Activated CD4-positive, alpha-beta memory T cell treated with anti-CD3 and anti-CD28 coated beads, Interleukin-2, amount 10 ng/mL, durations not matched to agents 7 days and 5 days (primary cell): ENCODE results near the gene DCD. TPM values are rescaled to one million over a fixed set of nuclear protein-coding genes. Genes with fewer than 3 reads are reported as not detected.
"Not testable (repeated sequence)": the region's sequence is repeated elsewhere in the genome, so short reads cannot be mapped to it uniquely, and the experiment has no call there.

ENCODE experiments used
- CTCF ChIA-PET: fragments of 350-600 bp; sonication (Branson Sonifier 250); formaldehyde crosslinking; loops from one replicate; lab custom pipeline; 2021; ENCODE audit warnings: antibody characterized with exemption, inconsistent platforms; lab: Charles Lee
- POLR2A ChIA-PET: fragments of 350-600 bp; sonication (Branson Sonifier 250); formaldehyde crosslinking; loops from one replicate; lab custom pipeline; 2021; ENCODE audit warnings: antibody characterized with exemption; lab: Charles Lee
- DNase-seq: peaks from one replicate; pipeline ENCODE4 v3.0.0-alpha.2; 2020
- H3K27ac Mint-ChIP-seq: one replicate; pipeline ENCODE4 v1.8.0; 2021; ENCODE audit warnings: mild to moderate bottlenecking, mixed read lengths
- H3K27me3 Mint-ChIP-seq: one replicate; pipeline ENCODE4 v1.8.0; 2021; ENCODE audit warnings: mixed read lengths
- H3K36me3 Mint-ChIP-seq: one replicate; pipeline ENCODE4 v1.8.0; 2021; ENCODE audit warnings: low read depth, mixed read lengths
- H3K4me1 Mint-ChIP-seq: one replicate; pipeline ENCODE4 v1.8.0; 2021; ENCODE audit warnings: mixed read lengths
- H3K4me3 Mint-ChIP-seq: one replicate; pipeline ENCODE4 v1.8.0; 2021; ENCODE audit warnings: mild to moderate bottlenecking, mixed read lengths
- H3K9me3 Mint-ChIP-seq: one replicate; pipeline ENCODE4 v1.8.0; 2021; ENCODE audit warnings: mixed read lengths
- total RNA-seq, 2 experiments: library from RNA; stranded (reverse); gene quantifications; one replicate each; pipeline ENCODE4 v1.2.3, GENCODE V29; 2021

The DCD gene
- total RNA-seq, 2 experiments from 2014 or later = not detected

GRCh38 chr12:54641089-54641488 is 7.1 kb downstream of the DCD start:
- Mint-ChIP-seq H3K4me3 (no peak overlapping the region), H3K27me3 (peaks cover 28% of the 10 kb centered on the region), H3K36me3 (no peaks in the 10 kb centered on the region), H3K9me3 (no peaks in the 10 kb centered on the region), H3K4me1 (no peaks in the 10 kb centered on the region), H3K27ac (no peak overlapping the region)
- ChIA-PET CTCF (no interaction called here), POLR2A (no interaction called here)
- no peak for DNase-seq

GRCh38 chr12:54639112-54639511 is 9.1 kb downstream of the DCD start:
- H3K4me1 Mint-ChIP-seq, CTCF ChIA-PET: not testable (repeated sequence)
- H3K27me3 Mint-ChIP-seq = peaks cover 18% of the 10 kb centered on the region

GRCh38 chr12:54634795-54635194 is 13.4 kb downstream of the DCD start, which contains the start of gene LACRT:
Gene LACRT (minus strand): TSS chr12:54634895. CDS start chr12:54634841, 54 bp downstream.
- H3K9me3 Mint-ChIP-seq = no peaks in the 10 kb centered on the region
- H3K4me1 Mint-ChIP-seq = no peaks in the 10 kb centered on the region
- no peak within 1 kb of the TSS for H3K4me3 Mint-ChIP-seq
- H3K36me3 Mint-ChIP-seq = no peaks in the 10 kb centered on the region
- peaks cover 11% of the 10 kb centered on the region for H3K27me3 Mint-ChIP-seq
- H3K27ac Mint-ChIP-seq = no peak within 1 kb of the TSS
- DNase-seq = no peak
- ChIA-PET POLR2A (no interaction called here), CTCF (interaction anchor here (1.0 kb wide), 1 partner anchor 24 kb away, joined by 3 read pairs; no protein-coding TSS in a partner anchor)

More at GRCh38 chr12:54639112-54639511, 9.1 kb downstream of the DCD start:
- H3K36me3 Mint-ChIP-seq, H3K27ac Mint-ChIP-seq, H3K9me3 Mint-ChIP-seq, DNase-seq, H3K4me3 Mint-ChIP-seq, POLR2A ChIA-PET: not testable (repeated sequence)

GRCh38 chr12:54631988-54632728 is 16.0 kb downstream of the DCD start:
- no peak for DNase-seq
- H3K27ac Mint-ChIP-seq = no peak overlapping the region
- H3K4me1 Mint-ChIP-seq = no peaks in the 10 kb centered on the region
- CTCF ChIA-PET = no interaction called here
- H3K9me3 Mint-ChIP-seq = peaks cover 7% of the 10 kb centered on the region
- peaks cover 11% of the 10 kb centered on the region for H3K27me3 Mint-ChIP-seq
- no peaks in the 10 kb centered on the region for H3K36me3 Mint-ChIP-seq
- no peak overlapping the region for H3K4me3 Mint-ChIP-seq
- POLR2A ChIA-PET = no interaction called here

- H3K36me3 Mint-ChIP-seq = peaks cover 3% of the 10 kb centered on the region
- CTCF ChIA-PET = no interaction called here
- POLR2A ChIA-PET = no interaction called here
- no peaks in the 10 kb centered on the region for H3K4me1 Mint-ChIP-seq
- no peak for DNase-seq
- peaks cover 13% of the 10 kb centered on the region for H3K27me3 Mint-ChIP-seq
- no peak overlapping the region for H3K4me3 Mint-ChIP-seq
- H3K27ac Mint-ChIP-seq = no peak overlapping the region
- peaks cover 13% of the 10 kb centered on the region for H3K9me3 Mint-ChIP-seq
These were observed 16.6 kb downstream of the DCD start for GRCh38 chr12:54631551-54631950.

GRCh38 chr12:54629925-54630324 is 18.2 kb downstream of the DCD start:
- H3K9me3 Mint-ChIP-seq = peaks cover 14% of the 10 kb centered on the region
- H3K4me3 Mint-ChIP-seq = no peak overlapping the region
- H3K27ac Mint-ChIP-seq = no peak overlapping the region
- ChIA-PET CTCF (interaction anchor here (0.6 kb wide), 1 partner anchor 10 kb away, joined by 3 read pairs; no protein-coding TSS in a partner anchor), POLR2A (no interaction called here)
- H3K4me1 Mint-ChIP-seq = no peaks in the 10 kb centered on the region
- peaks cover 24% of the 10 kb centered on the region for H3K27me3 Mint-ChIP-seq
- peaks cover 3% of the 10 kb centered on the region for H3K36me3 Mint-ChIP-seq
- no peak for DNase-seq

GRCh38 chr12:54628186-54628846 is 19.8 kb downstream of the DCD start:
- no peak for DNase-seq
- ChIA-PET POLR2A (no interaction called here), CTCF (no interaction called here)
- Mint-ChIP-seq H3K4me1 (no peaks in the 10 kb centered on the region), H3K27me3 (peaks cover 33% of the 10 kb centered on the region), H3K36me3 (peaks cover 3% of the 10 kb centered on the region), H3K4me3 (no peak overlapping the region), H3K27ac (no peak overlapping the region), H3K9me3 (peaks cover 14% of the 10 kb centered on the region)

- no peak overlapping the region for H3K4me3 Mint-ChIP-seq
- DNase-seq = no peak
- no peak overlapping the region for H3K27ac Mint-ChIP-seq
- CTCF ChIA-PET = no interaction called here
- peaks cover 3% of the 10 kb centered on the region for H3K36me3 Mint-ChIP-seq
- peaks cover 39% of the 10 kb centered on the region for H3K27me3 Mint-ChIP-seq
- peaks cover 14% of the 10 kb centered on the region for H3K9me3 Mint-ChIP-seq
- no peaks in the 10 kb centered on the region for H3K4me1 Mint-ChIP-seq
- POLR2A ChIA-PET = no interaction called here
These were observed 20.9 kb downstream of the DCD start for GRCh38 chr12:54627304-54627703.

- H3K9me3 Mint-ChIP-seq = peaks cover 14% of the 10 kb centered on the region
- no peaks in the 10 kb centered on the region for H3K4me1 Mint-ChIP-seq
- CTCF ChIA-PET = no interaction called here
- POLR2A ChIA-PET = no interaction called here
- DNase-seq = no peak
- peaks cover 3% of the 10 kb centered on the region for H3K36me3 Mint-ChIP-seq
- peaks cover 46% of the 10 kb centered on the region for H3K27me3 Mint-ChIP-seq
- no peak overlapping the region for H3K4me3 Mint-ChIP-seq
- H3K27ac Mint-ChIP-seq = no peak overlapping the region
These were observed 22.6 kb downstream of the DCD start for GRCh38 chr12:54625598-54625997.

- Mint-ChIP-seq H3K4me1 (no peaks in the 10 kb centered on the region), H3K27me3 (peaks cover 48% of the 10 kb centered on the region), H3K4me3 (no peak overlapping the region), H3K36me3 (peaks cover 3% of the 10 kb centered on the region), H3K27ac (no peak overlapping the region), H3K9me3 (peaks cover 14% of the 10 kb centered on the region)
- ChIA-PET POLR2A (no interaction called here), CTCF (interaction anchor here (0.6 to 1.1 kb wide), 2 partner anchors 22 to 331 kb away, joined by 3 read pairs; no protein-coding TSS in a partner anchor)
- DNase-seq = no peak
These were observed 23.6 kb downstream of the DCD start for GRCh38 chr12:54624315-54625279.

- ChIA-PET CTCF (interaction anchor here (0.6 to 1.3 kb wide), 3 partner anchors 30 to 43 kb away, joined by 3 to 6 read pairs (median 5); no protein-coding TSS in a partner anchor), POLR2A (no interaction called here)
- Mint-ChIP-seq H3K9me3 (peaks cover 10% of the 10 kb centered on the region), H3K27ac (no peak overlapping the region), H3K4me1 (no peaks in the 10 kb centered on the region), H3K27me3 (peaks cover 61% of the 10 kb centered on the region), H3K4me3 (no peak overlapping the region), H3K36me3 (peaks cover 3% of the 10 kb centered on the region)
- DNase-seq = no peak
These were observed 25.5 kb downstream of the DCD start for GRCh38 chr12:54622463-54623183.

GRCh38 chr12:54616933-54617680 is 31.1 kb downstream of the DCD start:
- no peak overlapping the region for H3K27ac Mint-ChIP-seq
- H3K4me1 Mint-ChIP-seq = peaks cover 2% of the 10 kb centered on the region
- peaks cover 51% of the 10 kb centered on the region for H3K27me3 Mint-ChIP-seq
- H3K36me3 Mint-ChIP-seq = no peaks in the 10 kb centered on the region
- H3K4me3 Mint-ChIP-seq = no peak overlapping the region
- no peak for DNase-seq
- ChIA-PET POLR2A (no interaction called here), CTCF (no interaction called here)
- no peaks in the 10 kb centered on the region for H3K9me3 Mint-ChIP-seq
